PC-9 (cell line): Measurements from ENCODE around the gene LARP1B. TPM values are rescaled to one million over a fixed set of nuclear protein-coding genes. Genes with fewer than 3 reads are reported as not detected.

Experiments used
- BruUV-seq: library from RNA; stranded (reverse); fragments of 400-500 nt; replicated peaks from 2 replicates; lab custom pipeline; 2021; lab: Mats Ljungman, UMichigan
- CTCF ChIA-PET: fragments of 300-600 bp; sonication (Branson Sonifier 250); formaldehyde crosslinking; loops from one replicate; lab custom pipeline; 2022; ENCODE audit warnings: antibody characterized with exemption; lab: Charles Lee
- POLR2A ChIA-PET: fragments of 300-600 bp; sonication (Branson Sonifier 250); formaldehyde crosslinking; loops from one replicate; lab custom pipeline; 2022; ENCODE audit warnings: antibody characterized with exemption; ENCODE audit not compliant: unreplicated experiment; lab: Charles Lee
- DNase-seq, 2 experiments: peaks; one replicate each; pipeline versions ENCODE4 v3.0.0 to v3.0.0-alpha.2; 2015 to 2022; ENCODE audit warnings: mixed read lengths in 1 of 2
- H2AFZ ChIP-seq: fragments of 200-600 bp; sonication (generic); 2 replicates; pipeline ENCODE4 v1.8.1; 2017; ENCODE audit warnings: antibody characterized with exemption
- H3F3A ChIP-seq: fragments of 200-600 bp; sonication (generic); 2 replicates; pipeline ENCODE4 v1.8.1; 2017; ENCODE audit warnings: antibody characterized with exemption, mild to moderate bottlenecking, low read depth; ENCODE audit not compliant: insufficient read depth
- H3K27ac ChIP-seq: fragments of 200-600 bp; sonication (generic); 2 replicates; pipeline ENCODE4 v1.6.1; 2016; ENCODE audit warnings: mixed run types
- H3K27me3 ChIP-seq: fragments of 200-600 bp; sonication (generic); 2 replicates; pipeline ENCODE4 v1.6.1; 2016; ENCODE audit warnings: low read depth, mixed run types; ENCODE audit not compliant: insufficient read depth
- H3K36me3 ChIP-seq: fragments of 200-600 bp; sonication (generic); 2 replicates; pipeline ENCODE4 v1.6.1; 2016; ENCODE audit warnings: low read depth, mixed run types
- H3K4me1 ChIP-seq: fragments of 200-600 bp; sonication (generic); replicated peaks from 2 replicates; pipeline ENCODE4 v1.6.1; 2016; ENCODE audit warnings: mixed run types; ENCODE audit not compliant: insufficient read depth
- H3K4me2 ChIP-seq: fragments of 200-600 bp; sonication (generic); 2 replicates; pipeline ENCODE4 v1.6.1; 2017; ENCODE audit warnings: mixed run types
- H3K4me3 ChIP-seq: fragments of 200-600 bp; sonication (generic); 2 replicates; pipeline ENCODE4 v1.6.1; 2016; ENCODE audit warnings: mixed run types
- H3K79me2 ChIP-seq: fragments of 200-600 bp; sonication (generic); 2 replicates; pipeline ENCODE4 v1.6.1; 2017; ENCODE audit warnings: low read depth, mixed run types
- H3K9me2 ChIP-seq: fragments of 200-600 bp; sonication (generic); 2 replicates; pipeline ENCODE4 v1.8.1; 2017; ENCODE audit warnings: mild to moderate bottlenecking; ENCODE audit not compliant: insufficient read depth
- H3K9me3 ChIP-seq: fragments of 200-600 bp; sonication (generic); 2 replicates; pipeline ENCODE4 v1.8.1; 2016; ENCODE audit warnings: low read depth; ENCODE audit not compliant: insufficient read depth
- H4K20me1 ChIP-seq: fragments of 200-600 bp; sonication (generic); 2 replicates; pipeline ENCODE4 v1.8.1; 2017; ENCODE audit not compliant: insufficient read depth
- EZH2 ChIP-seq: fragments of 200-600 bp; sonication (generic); IDR thresholded peaks from 2 replicates; pipeline ENCODE4 v1.8.0; 2017; ENCODE audit warnings: antibody characterized with exemption, low read depth
- intact Hi-C: fragments of 100-400 bp; cut with micrococcal nuclease; formaldehyde crosslinking; loops from one replicate; pipeline ENCODE4 v1.10.0; 2022; ENCODE audit not compliant: unreplicated experiment
- total RNA-seq: library from RNA; stranded (reverse); gene quantifications from 2 replicates; pipeline ENCODE4 v1.2.3, GENCODE V29; 2021
- TF ChIP-seq, protein P1 (sequence below): fragments of 200-600 bp; sonication (generic); conservative IDR thresholded peaks from 2 replicates; pipeline ENCODE4 v1.6.1; 2017; ENCODE audit warnings: mixed run types, antibody characterized with exemption, mild to moderate bottlenecking, moderate library complexity

LARP1B gene
- total RNA-seq, 1 experiment from 2014 or later, result 22.0 TPM

DNA sequence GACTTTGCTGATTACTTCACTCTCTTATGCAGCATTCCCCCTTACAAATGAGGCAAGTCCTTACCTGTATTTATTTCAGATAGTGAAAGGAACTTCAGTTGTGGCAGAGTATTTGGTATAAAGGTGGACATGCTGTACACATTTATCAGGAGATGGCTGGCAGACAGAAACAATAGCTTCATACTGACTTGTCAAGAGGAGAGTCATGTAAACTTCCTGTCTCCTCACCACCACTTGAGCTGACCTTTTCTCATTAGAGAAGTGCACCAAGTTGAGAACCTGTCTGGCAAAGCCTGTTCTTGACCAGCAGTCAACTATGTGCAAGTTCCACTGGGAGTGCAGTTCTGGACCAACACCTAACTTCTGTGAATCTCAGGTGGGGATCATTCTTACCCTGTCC is 80.8 kb downstream of the LARP1B start:
- intact Hi-C loops, result no loop called here
- Histone ChIP-seq H3K9me3 (no peaks in the 10 kb centered on the region), H4K20me1 (no peaks in the 10 kb centered on the region), H3K79me2 (no peaks in the 10 kb centered on the region), H3K27ac (no peak overlapping the region), H3F3A (no peaks in the 10 kb centered on the region), H3K4me1 (no peaks in the 10 kb centered on the region), H3K9me2 (no peaks in the 10 kb centered on the region), H3K4me3 (no peak overlapping the region), H2AFZ (no peak overlapping the region), H3K4me2 (no peak overlapping the region), H3K27me3 (no peaks in the 10 kb centered on the region), H3K36me3 (no peaks in the 10 kb centered on the region)
- no peak for DNase-seq
- CTCF ChIA-PET, result no interaction called here
- BruUV-seq, result no TSS peak
- TF ChIP-seq, protein P1, sequence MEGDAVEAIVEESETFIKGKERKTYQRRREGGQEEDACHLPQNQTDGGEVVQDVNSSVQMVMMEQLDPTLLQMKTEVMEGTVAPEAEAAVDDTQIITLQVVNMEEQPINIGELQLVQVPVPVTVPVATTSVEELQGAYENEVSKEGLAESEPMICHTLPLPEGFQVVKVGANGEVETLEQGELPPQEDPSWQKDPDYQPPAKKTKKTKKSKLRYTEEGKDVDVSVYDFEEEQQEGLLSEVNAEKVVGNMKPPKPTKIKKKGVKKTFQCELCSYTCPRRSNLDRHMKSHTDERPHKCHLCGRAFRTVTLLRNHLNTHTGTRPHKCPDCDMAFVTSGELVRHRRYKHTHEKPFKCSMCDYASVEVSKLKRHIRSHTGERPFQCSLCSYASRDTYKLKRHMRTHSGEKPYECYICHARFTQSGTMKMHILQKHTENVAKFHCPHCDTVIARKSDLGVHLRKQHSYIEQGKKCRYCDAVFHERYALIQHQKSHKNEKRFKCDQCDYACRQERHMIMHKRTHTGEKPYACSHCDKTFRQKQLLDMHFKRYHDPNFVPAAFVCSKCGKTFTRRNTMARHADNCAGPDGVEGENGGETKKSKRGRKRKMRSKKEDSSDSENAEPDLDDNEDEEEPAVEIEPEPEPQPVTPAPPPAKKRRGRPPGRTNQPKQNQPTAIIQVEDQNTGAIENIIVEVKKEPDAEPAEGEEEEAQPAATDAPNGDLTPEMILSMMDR, result no peak
- no peak for TF ChIP-seq EZH2
- POLR2A ChIA-PET, result interaction anchor here (0.7 kb wide), 2 partner anchors 12 to 22 kb away, joined by 3 to 4 read pairs; no protein-coding TSS in a partner anchor

DNA sequence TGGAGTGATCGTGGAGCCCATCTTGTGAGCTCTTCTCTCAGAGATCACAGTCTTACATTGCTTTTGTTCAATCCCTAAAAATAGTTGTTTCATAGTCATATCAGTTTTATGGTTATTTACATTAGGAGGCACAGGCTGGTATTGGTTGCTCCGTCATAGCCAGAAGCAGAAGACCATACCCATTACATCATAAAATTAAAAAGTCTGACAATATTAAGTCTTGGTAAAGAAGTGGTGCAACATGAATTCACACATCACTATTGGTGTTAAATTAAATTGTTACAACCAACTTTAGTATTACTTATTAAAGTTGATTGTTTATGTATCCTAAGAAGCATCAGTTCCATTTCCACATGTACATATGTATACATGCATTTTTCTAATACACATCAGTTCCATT is 84.6 kb downstream of the LARP1B start:
- Histone ChIP-seq H3K9me3 (no peaks in the 10 kb centered on the region), H3K4me3 (no peak overlapping the region), H3K79me2 (no peaks in the 10 kb centered on the region), H3K27me3 (no peaks in the 10 kb centered on the region), H3K36me3 (no peaks in the 10 kb centered on the region), H3K4me1 (no peaks in the 10 kb centered on the region), H3K4me2 (no peak overlapping the region), H3F3A (no peaks in the 10 kb centered on the region), H2AFZ (no peak overlapping the region), H3K9me2 (no peaks in the 10 kb centered on the region), H3K27ac (no peak overlapping the region), H4K20me1 (no peaks in the 10 kb centered on the region)
- TF ChIP-seq, protein P1, result no peak
- no peak for TF ChIP-seq EZH2
- no TSS peak for BruUV-seq
- CTCF ChIA-PET, result no interaction called here
- POLR2A ChIA-PET, result no interaction called here
- no peak for DNase-seq
- intact Hi-C loops, result no loop called here

GRCh38 chr4:128153800-128154199 is 92.7 kb downstream of the LARP1B start:
- POLR2A ChIA-PET, result interaction anchor here (0.6 kb wide), 1 partner anchor 12 kb away, joined by 4 read pairs; no protein-coding TSS in a partner anchor
- TF ChIP-seq, protein P1, result no peak
- TF ChIP-seq EZH2, result no peak
- no peaks in the 10 kb centered on the region for H3F3A ChIP-seq
- H4K20me1 ChIP-seq, result no peaks in the 10 kb centered on the region
- H3K4me1 ChIP-seq, result no peaks in the 10 kb centered on the region
- intact Hi-C loops, result no loop called here
- no TSS peak for BruUV-seq
- H3K9me2 ChIP-seq, result no peaks in the 10 kb centered on the region
- no peak overlapping the region for H3K27ac ChIP-seq
- no peaks in the 10 kb centered on the region for H3K9me3 ChIP-seq
- no peak for DNase-seq
- CTCF ChIA-PET, result no interaction called here
- no peaks in the 10 kb centered on the region for H3K79me2 ChIP-seq
- H3K4me2 ChIP-seq, result no peak overlapping the region
- H3K27me3 ChIP-seq, result no peaks in the 10 kb centered on the region
- no peak overlapping the region for H3K4me3 ChIP-seq
- H2AFZ ChIP-seq, result no peak overlapping the region
- no peaks in the 10 kb centered on the region for H3K36me3 ChIP-seq
